Measurements from ENCODE around the gene SYNGR1. TPM values are rescaled to one million over a fixed set of nuclear protein-coding genes. Genes with fewer than 3 reads are reported as not detected.
A peak's percentile ranks its signal among the peaks of the same experiment; 100 is the strongest.

SYNGR1 gene
- total and polyA plus RNA-seq, 2 of the 8 experiments (the other 6 are each of a cell fraction or from before 2014, with no cell fraction given), result 32.5 to 84.7 TPM

DNA sequence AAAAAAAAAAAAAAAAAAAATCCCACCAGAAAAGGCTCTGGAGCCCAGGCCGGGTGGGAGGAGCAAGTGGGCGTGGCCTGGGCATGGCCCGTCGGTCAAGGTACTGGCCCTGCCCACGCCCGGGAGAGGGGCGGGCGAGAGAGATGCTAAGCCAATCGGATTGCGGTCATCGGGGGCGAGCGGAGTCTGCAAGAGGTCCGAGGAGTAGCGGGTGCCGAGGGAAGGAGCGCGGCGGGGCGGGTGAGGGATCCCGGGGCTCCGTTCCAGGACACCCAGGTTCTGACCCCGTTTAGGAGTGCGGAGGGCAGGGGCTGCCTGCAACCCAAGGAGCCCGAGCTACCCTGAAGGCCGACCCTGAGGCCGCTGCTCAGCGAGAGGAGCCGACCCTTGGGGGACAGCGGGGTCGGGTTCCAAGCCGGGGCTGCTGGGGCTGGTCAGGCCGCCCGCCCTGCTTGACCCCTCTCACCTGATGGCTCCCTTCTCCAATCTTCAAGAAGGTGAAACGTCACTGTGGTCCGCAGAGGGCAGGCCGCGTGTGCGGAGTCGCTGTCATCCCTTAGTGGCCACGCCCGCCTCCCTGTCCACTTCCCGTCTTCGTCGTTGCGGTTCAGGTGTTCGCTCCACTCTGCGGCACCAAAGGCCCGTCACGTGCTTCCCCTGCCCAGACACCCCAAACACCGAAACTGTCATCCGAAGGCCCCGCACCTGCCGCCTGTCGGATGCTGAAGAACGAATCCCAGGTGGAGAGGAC, 38.6 kb downstream of the SYNGR1 start:
- peaks cover 0 to 12% (median 12%) of the 10 kb centered on the region in 4 experiments; a peak in 5 of 7 replicates for H3K27me3 ChIP-seq (replicated peaks in 1 of 4; ENCODE audit: control insufficient read depth in 3 of 4, extremely low read depth in 1 of 4, insufficient read depth in 3 of 4, low read length in 3 of 4)
- no peaks in the 10 kb centered on the region for H3K79me1 ChIP-seq (ENCODE audit: low read depth, low read length)
- H2BK12ac ChIP-seq (ENCODE audit: low read depth, low read length), result 0 out of 2 replicates have a peak overlapping the region, but pooled peaks have one; percentile 27
- peak overlapping the region; percentile 80; the same call in 1 of the 2 replicates for H4K8ac ChIP-seq (ENCODE audit: extremely low read depth, insufficient read depth, low read length)
- peak overlapping the region; percentile 33 to 65 (median 57) for H3K4me3 ChIP-seq (ENCODE audit: extremely low read depth in 1 of 4, insufficient read depth in 2 of 4, low read depth in 3 of 4, low read length in 4 of 4)
- H2BK15ac ChIP-seq (ENCODE audit: low read length), result no peak overlapping the region
- H3K27ac ChIP-seq (ENCODE audit: low read depth, low read length), result no peak overlapping the region
- H3K4ac ChIP-seq (replicated peaks; ENCODE audit: insufficient read length, low read depth, low read length), result no peak overlapping the region
- no peak overlapping the region for H3K56ac ChIP-seq (replicated peaks; ENCODE audit: insufficient read length, low read depth, low read length)
- peak overlapping the region; percentile 14; the same call in 1 of the 2 replicates for H2AFZ ChIP-seq (ENCODE audit: low read length)
- ChIA-PET POLR2A (ENCODE audit: partially characterized antibody) (interaction anchor here (1.4 to 1.5 kb wide), 2 partner anchors 70 to 73 kb away, joined by 3 to 4 read pairs; no protein-coding TSS in a partner anchor), CTCF (ENCODE audit: partially characterized antibody) (interaction anchor here (0.7 to 1.7 kb wide), 7 partner anchors 10 to 538 kb away, joined by 3 to 14 read pairs (median 4); partner anchors contain the start of gene TAB1)
- H3K79me2 ChIP-seq (ENCODE audit: control insufficient read depth in 1 of 2, insufficient read depth in 2 of 2, low read length in 2 of 2), result no peaks in the 10 kb centered on the region
- no peak overlapping the region for H2AK5ac ChIP-seq (ENCODE audit: low read depth, low read length)
- H4K20me1 ChIP-seq (replicated peaks in 1 of 2; ENCODE audit: control insufficient read depth in 1 of 2, insufficient read depth in 2 of 2, low read length in 2 of 2), result no peaks in the 10 kb centered on the region
- H3K9ac ChIP-seq (replicated peaks in 1 of 4; ENCODE audit: extremely low read depth in 1 of 4, low read depth in 3 of 4, low read length in 3 of 4), result no peak overlapping the region
- no peaks in the 10 kb centered on the region for H3K9me3 ChIP-seq (ENCODE audit: insufficient read depth in 2 of 2, low read depth in 1 of 2, low read length in 1 of 2)
- peak overlapping the region; percentile 72 to 97 for H3K4me2 ChIP-seq (ENCODE audit: insufficient read depth in 1 of 2, low read depth in 2 of 2, low read length in 2 of 2)
- no peak overlapping the region for H2BK120ac ChIP-seq (replicated peaks; ENCODE audit: low read depth, low read length)
- no peak overlapping the region for H3K23ac ChIP-seq (ENCODE audit: insufficient read length)
- H2BK20ac ChIP-seq (ENCODE audit: low read length), result no peak overlapping the region
- H3K36me3 ChIP-seq (ENCODE audit: control insufficient read depth in 2 of 4, insufficient read depth in 4 of 4, low read length in 3 of 4), result no peaks in the 10 kb centered on the region
- peak; percentile 32 for FAIRE-seq
- H3K4me1 ChIP-seq (replicated peaks in 1 of 4; ENCODE audit: control insufficient read depth in 3 of 4, insufficient read depth in 4 of 4, low read length in 3 of 4), result peaks cover 0 to 8% (median 0%) of the 10 kb centered on the region in 4 experiments; a peak in 3 of 7 replicates
- H3K23me2 ChIP-seq (ENCODE audit: low read depth, low read length), result peaks cover 7% of the 10 kb centered on the region
- 2% methylated on average over 56 of the region's 56 CpGs; no CpG with 5 or more reads in 1 of the 2 experiments for WGBS, 2 experiments (ENCODE audit: extremely low coverage in 1 of 2, insufficient coverage in 1 of 2, insufficient read length in 1 of 2, insufficient replicate concordance in 2 of 2, low coverage in 1 of 2, low lambda C conversion rate in 2 of 2, missing lambda C conversion rate in 1 of 2)
- peak; percentile 87 to 94 for DNase-seq (ENCODE audit: low read depth in 1 of 2, low spot score in 2 of 2)
- H2BK5ac ChIP-seq (ENCODE audit: low read depth, low read length), result no peak overlapping the region
- no peak overlapping the region for H4K5ac ChIP-seq (ENCODE audit: insufficient read length, low read depth, low read length)
- no peak overlapping the region for H3K18ac ChIP-seq (ENCODE audit: extremely low read depth, low read length)
- H3K14ac ChIP-seq (ENCODE audit: insufficient read length), result no peak overlapping the region
- no peak overlapping the region for H4K91ac ChIP-seq (replicated peaks; ENCODE audit: insufficient read length, low read length)
- TF ChIP-seq RAD21 (IDR thresholded peaks at IDR 0.05 in 1 of 2, conservative IDR thresholded peaks at IDR 0.05 in 1 of 2; ENCODE audit: low read depth in 2 of 2, low read length in 2 of 2), result no peak
- TF ChIP-seq, protein P1, sequence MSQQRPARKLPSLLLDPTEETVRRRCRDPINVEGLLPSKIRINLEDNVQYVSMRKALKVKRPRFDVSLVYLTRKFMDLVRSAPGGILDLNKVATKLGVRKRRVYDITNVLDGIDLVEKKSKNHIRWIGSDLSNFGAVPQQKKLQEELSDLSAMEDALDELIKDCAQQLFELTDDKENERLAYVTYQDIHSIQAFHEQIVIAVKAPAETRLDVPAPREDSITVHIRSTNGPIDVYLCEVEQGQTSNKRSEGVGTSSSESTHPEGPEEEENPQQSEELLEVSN (IDR thresholded peaks at IDR 0.05), result peak; percentile 83
- TF ChIP-seq, protein P2, sequence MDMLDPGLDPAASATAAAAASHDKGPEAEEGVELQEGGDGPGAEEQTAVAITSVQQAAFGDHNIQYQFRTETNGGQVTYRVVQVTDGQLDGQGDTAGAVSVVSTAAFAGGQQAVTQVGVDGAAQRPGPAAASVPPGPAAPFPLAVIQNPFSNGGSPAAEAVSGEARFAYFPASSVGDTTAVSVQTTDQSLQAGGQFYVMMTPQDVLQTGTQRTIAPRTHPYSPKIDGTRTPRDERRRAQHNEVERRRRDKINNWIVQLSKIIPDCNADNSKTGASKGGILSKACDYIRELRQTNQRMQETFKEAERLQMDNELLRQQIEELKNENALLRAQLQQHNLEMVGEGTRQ (IDR thresholded peaks at IDR 0.05; ENCODE audit: low read length), result peak; percentile 48; the same call in 1 of the 2 replicates
- 0 out of 2 replicates have a peak, but pooled peaks have one; percentile 14 for TF ChIP-seq SP1 (IDR thresholded peaks at IDR 0.05; ENCODE audit: low read depth, low read length)
- peak; percentile 85 for TF ChIP-seq KDM4A (IDR thresholded peaks at IDR 0.05; ENCODE audit: low read depth, low read length, severe bottlenecking)
- TF ChIP-seq, protein P3, sequence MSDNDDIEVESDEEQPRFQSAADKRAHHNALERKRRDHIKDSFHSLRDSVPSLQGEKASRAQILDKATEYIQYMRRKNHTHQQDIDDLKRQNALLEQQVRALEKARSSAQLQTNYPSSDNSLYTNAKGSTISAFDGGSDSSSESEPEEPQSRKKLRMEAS (IDR thresholded peaks at IDR 0.05), result peak; percentile 93
- TF ChIP-seq ASH2L (IDR thresholded peaks at IDR 0.05; ENCODE audit: low read length), result peak; percentile 30
